PC-9 (cell line): ENCODE results near the gene ZNF75A.

Experiments used
- CTCF ChIP-seq: fragments of 200-600 bp; sonication (generic); conservative IDR thresholded peaks from 2 replicates; pipeline ENCODE4 v1.6.1; 2017; ENCODE audit warnings: mixed run types, antibody characterized with exemption, mild to moderate bottlenecking, moderate library complexity
- EZH2 ChIP-seq: fragments of 200-600 bp; sonication (generic); IDR thresholded peaks from 2 replicates; pipeline ENCODE4 v1.8.0; 2017; ENCODE audit warnings: antibody characterized with exemption, low read depth

GRCh38 chr16:3328643-3329042 is 23.3 kb downstream of the ZNF75A start:
- TF ChIP-seq CTCF (no peak), EZH2 (no peak)
